Endometrial microvascular endothelial cells (primary cell): ENCODE data around the gene PRKCH. TPM values are rescaled to one million over a fixed set of nuclear protein-coding genes. Genes with fewer than 3 reads are reported as not detected.

ENCODE experiments used
- in situ Hi-C: cut with HindIII; loops from 2 replicates; pipeline ENCODE4 v1.10.0; 2017; ENCODE audit warnings: low sequenced_read_pairs, low pct_unique_long_range_greater_than_20kb; ENCODE audit errors: inconsistent ontology term
- total RNA-seq: library from RNA; depleted of rRNA; stranded (reverse); fragments of >200 nt; gene quantifications from one replicate; pipeline ENCODE4 v1.2.3, GENCODE V29; 2015; ENCODE audit errors: inconsistent ontology term

The PRKCH gene
- total RNA-seq, 1 donor from 2014 or later: 116 TPM

- in situ Hi-C loops: no loop called here
Measured at GRCh38 chr14:61587081-61587713, 265.8 kb downstream of the PRKCH start.

GRCh38 chr14:61588419-61588901 is 267.1 kb downstream of the PRKCH start:
- in situ Hi-C loops: no loop called here

GRCh38 chr14:61589691-61590581 is 268.6 kb downstream of the PRKCH start:
- in situ Hi-C loops: no loop called here

- in situ Hi-C loops: no loop called here
Measured at GRCh38 chr14:61591862-61592261, 270.5 kb downstream of the PRKCH start.

- in situ Hi-C loops: no loop called here
Measured at GRCh38 chr14:61593330-61593729, 272.0 kb downstream of the PRKCH start.

GRCh38 chr14:61596990-61597389 is 275.6 kb downstream of the PRKCH start:
- in situ Hi-C loops: no loop called here

GRCh38 chr14:61598980-61599379 is 277.6 kb downstream of the PRKCH start:
- in situ Hi-C loops: no loop called here

GRCh38 chr14:61599942-61600341 is 278.6 kb downstream of the PRKCH start:
- in situ Hi-C loops: no loop called here

Other genes with a start within 250 kb of the PRKCH start
- gene TMEM30B, start 40.2 kb upstream of the PRKCH start, total RNA-seq: 0.09 TPM